LHCN-M2 (cell line): Measurements from ENCODE around the gene ATG7. TPM values are rescaled to one million over a fixed set of nuclear protein-coding genes. Genes with fewer than 3 reads are reported as not detected.
A peak's percentile ranks its signal among the peaks of the same experiment; 100 is the strongest.

Source experiments
- DNase-seq: peaks from one replicate; pipeline ENCODE4 v3.0.0-alpha.2; 2012; ENCODE audit warnings: low read depth
- total RNA-seq: library from RNA; depleted of rRNA; stranded (reverse); fragments of >200 nt; gene quantifications from 2 replicates; pipeline ENCODE4 v1.2.3, GENCODE V29; 2014

The ATG7 gene
- total RNA-seq, 1 experiment from 2014 or later, result 48.1 TPM

- peak; percentile 81 for DNase-seq
Measured at GRCh38 chr3:11290743-11291680, 18.8 kb downstream of the ATG7 start.

DNA sequence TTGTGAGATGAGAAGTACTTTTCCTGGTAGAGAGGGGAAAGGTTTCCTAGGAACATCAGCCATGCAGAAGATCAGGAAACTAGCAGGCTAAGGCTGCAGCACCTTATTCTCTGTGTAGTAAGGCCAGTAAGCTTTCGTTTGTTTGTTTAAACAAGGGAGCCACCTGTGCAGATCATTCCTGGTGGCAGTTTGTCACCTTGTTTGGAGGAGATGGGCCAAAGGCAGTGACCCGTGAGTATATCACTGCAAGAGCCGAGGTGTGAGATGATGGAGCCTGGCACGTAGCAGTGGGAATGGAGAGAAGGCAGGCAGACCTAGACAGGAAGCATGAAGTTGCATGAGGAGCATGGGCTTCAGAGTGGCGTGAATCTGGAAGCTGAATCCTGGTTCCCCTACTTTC, 19.6 kb downstream of the ATG7 start:
- DNase-seq, result no peak

DNA sequence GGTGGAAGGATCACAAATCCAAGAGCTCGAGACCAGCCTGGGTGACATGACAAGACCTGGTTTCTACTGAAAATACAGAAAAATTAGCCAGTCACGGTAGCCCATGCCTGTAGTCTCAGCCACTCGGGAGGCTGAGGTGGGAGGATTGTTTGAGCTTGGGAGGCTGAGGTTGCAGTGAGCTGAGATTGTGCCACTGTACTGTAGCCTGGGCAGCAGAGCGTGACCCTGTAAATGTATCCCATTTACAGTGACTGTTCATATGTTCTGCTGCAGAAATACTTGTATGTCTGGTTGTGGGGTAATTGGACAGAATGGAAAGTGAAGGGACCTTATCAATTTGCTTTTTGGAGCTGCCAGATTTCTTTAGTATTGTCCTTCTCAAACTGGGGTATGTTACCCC, 24.9 kb downstream of the ATG7 start:
- no peak for DNase-seq

DNA sequence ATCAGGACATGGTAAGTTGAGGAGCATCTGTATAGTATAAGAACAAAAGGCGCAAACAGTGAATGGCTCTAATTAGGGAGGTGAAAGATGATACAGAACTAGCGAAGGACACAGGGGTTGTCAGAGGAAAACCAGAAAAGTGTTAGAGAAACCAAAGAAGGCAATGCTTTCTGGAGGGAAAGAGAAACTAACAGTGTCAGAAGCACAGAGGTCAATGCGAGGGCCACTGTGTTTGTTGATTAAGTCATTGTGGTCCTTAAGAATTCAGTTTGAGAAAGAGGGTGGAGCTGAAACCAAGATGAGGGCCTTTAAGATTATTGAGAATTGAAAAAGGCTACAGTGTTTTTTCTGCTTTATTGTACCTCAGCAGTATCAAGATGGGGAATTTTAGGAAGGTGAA, 28.8 kb downstream of the ATG7 start:
- no peak for DNase-seq

DNA sequence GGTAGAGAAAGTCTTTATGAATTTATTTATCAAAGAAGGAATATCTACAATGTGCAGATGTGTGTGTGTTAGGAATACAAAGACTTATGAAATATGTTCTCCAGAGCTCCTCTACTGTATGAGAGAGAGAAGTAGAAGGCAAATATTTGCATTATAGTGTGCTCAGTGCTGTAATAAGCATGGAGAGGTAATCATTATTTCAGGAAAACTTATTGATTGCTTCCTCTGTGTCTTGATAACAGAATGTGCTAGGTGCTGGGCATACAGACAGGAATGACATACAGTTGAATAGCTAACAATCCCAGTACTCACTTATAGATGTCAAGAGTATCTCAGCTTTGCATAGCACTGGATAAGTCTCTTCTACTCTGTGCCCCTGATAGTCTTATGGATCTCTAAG, 30.2 kb downstream of the ATG7 start:
- DNase-seq, result no peak

GRCh38 chr3:11304175-11304574, 32.0 kb downstream of the ATG7 start:
- no peak for DNase-seq

DNA sequence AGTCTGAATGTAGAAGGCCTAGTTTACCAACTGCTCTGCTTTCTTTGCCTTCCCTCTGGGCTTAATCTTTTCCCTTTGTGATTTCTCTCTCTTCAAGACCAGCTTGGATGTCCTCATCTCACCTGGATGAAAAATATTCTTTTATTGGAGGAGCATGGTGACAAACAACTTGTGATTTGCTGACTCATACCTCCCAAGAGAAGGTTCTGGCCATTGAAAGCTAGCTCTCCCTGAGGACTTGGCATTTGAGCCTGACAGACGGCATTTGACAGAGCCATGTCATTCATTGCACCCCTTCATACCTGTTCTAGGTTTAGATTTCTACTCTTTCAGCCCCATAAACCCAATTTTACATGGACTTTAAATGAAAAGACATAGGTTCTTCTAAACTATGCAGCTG, 33.3 kb downstream of the ATG7 start:
- DNase-seq, result peak; percentile 17

GRCh38 chr3:11306817-11307589, 34.8 kb downstream of the ATG7 start:
- peak; percentile 77 for DNase-seq

DNA sequence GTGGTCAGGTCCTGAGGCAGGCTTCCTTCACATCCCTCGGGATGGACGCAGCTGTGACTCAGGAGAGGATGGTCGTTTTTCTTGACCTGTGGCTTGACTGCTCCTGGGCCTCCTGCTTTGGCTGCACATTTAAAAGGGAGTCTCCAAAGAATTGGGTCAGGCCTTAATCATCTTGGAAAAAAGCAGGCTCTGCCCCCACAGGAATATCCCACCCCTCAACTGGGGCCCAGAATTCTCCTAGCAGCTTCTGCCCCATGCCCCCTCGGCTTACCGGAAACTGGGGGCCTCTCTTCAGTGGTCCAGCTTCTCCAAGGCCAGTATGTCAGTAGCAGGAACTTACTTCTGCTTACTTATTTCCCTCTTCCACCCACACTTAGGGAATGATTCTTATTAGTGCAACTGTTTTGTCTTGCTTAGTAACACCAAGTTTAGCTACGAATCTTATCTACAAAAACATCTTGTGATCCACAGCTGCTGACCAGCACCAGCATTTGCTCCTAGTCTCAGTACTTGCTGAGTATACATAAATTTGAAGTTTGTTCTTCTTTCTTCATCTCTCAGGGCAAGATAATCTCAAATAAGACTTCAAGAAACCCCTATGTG, 35.7 kb downstream of the ATG7 start:
- DNase-seq, result no peak

- no peak for DNase-seq
Measured at GRCh38 chr3:11310258-11310657, 38.1 kb downstream of the ATG7 start.

- DNase-seq, result no peak
Measured at GRCh38 chr3:11312166-11312565, 40.0 kb downstream of the ATG7 start.

DNA sequence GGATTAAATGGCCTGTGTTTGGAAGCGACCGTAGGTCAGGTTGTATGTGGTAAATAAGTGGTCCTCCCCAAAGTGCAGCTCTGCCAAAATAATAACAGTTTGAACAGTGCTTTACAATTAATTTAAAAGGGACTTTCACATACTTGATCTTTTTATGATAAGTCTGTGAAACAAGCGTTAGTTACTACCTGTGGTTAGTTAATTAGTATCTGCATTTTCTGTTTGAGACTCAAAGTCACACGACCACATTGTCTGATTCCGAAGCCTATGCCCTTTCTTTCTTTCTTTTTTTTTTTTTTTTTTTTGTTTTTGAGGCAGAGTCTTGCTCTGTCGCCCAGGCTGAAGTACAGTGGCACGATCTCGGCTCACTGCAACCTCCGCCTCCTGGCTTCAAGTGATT, 45.1 kb downstream of the ATG7 start:
- DNase-seq, result no peak

- DNase-seq, result no peak
Measured at GRCh38 chr3:11322931-11323330, 50.7 kb downstream of the ATG7 start.

GRCh38 chr3:11323813-11324212, 51.6 kb downstream of the ATG7 start:
- DNase-seq, result no peak

DNA sequence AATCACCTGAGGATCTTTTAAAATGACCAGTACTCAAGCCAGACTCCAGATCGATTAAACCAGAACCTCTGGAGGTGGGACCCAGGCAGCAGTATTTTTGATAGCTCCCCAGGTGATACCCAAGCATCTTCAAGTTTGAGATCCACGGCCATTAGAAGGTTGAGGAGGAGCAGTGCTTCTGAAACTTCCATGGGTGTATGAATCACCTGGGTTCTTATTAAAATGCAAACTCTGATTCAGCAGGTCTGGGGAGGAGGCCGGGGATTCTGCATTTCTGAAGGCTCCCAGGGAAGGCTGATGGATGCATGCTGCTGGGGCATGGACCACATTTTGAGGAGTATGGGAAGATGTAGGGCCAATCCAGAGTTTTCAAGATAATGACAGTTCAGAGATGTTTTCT, 55.4 kb downstream of the ATG7 start:
- no peak for DNase-seq

DNA sequence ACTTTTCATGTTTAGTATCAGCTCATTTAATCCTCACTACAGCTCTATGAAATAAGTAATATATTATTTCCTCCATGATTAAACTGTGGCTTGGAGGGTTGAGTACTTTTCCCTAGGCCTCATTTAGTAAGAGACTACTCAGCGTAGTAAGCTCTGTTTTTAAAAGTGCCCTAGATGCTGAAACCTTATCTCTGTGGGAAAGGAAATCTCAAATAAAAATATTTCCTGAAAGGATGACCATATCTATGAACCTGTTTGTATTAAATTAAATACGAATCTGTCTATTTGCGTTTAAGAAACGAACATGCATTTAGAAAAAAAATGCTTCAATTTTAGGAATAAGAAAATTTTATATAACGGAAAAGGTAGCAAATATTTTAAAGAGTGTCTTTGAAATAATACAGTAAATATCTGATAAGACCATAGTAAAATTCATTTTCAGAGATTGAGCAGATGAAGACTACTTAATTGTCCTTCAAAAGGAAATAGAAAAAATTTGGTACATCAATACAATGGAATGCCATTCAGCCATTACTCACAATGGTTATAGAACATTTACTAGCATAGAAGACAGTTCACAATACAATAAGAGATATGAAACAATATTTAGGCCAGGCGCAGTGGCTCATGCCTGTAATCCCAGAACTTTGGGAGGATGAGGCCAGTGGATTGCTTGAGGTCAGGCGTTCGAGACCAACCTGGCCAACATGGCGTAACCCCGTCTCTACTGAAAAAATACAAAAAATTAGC, 56.2 kb downstream of the ATG7 start:
- no peak for DNase-seq

DNA sequence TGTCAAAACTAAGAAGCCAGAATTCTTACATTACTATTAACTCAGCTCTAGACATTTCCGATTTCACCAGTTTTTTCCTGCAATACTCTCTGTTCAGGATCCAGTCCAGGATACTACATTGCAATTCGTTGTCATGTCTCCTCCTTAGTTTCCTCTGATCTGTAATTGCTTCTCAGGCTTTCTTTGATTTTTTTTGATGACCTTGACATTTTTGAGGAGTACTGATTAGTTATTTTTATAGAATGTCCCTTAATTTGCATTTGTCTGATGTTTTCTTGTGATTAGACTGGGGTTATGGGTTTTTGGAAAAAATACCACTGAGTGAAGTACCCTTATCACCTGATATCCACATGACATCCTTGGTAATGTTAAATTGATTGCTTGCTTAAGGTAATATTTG, 57.6 kb downstream of the ATG7 start:
- DNase-seq, result no peak

DNA sequence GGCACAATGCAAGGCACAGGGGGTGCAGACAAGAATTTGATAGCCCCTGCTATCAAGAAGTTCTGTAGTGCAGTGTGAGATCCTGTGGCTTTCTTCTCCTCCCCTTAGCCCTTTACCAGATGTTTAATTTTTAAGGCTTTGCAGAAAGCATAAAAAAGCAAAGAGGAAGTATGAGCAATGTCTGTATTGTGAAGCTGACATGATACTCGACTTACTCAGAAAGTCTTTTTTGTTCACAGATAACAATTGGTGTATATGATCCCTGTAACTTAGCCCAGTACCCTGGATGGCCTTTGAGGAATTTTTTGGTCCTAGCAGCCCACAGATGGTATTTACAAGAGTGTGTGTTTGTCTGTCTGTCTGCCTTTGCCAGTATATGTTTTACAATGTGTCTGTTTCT, 58.9 kb downstream of the ATG7 start:
- DNase-seq, result peak; percentile 21

- DNase-seq, result peak; percentile 78
Measured at GRCh38 chr3:11335056-11335608, 62.9 kb downstream of the ATG7 start.

GRCh38 chr3:11339541-11339940, 67.3 kb downstream of the ATG7 start:
- no peak for DNase-seq

DNA sequence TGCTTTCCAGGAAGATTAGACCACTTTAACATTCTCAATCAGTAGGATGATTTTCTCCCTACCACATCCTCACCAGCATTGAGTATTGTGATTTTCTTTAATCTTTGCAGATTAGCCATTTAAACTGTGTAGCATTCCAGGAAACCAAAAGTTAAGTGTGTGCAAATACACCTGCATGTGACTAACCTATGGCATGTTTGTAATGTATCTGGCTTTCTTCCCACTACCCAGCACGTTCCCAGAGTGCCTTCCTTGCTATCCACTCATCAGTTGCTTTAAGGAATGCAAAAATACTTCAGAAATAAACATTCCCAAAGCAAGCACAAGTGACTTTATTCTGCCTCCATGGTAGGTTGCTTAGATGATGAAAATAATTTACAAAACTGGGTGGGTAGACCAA, 74.2 kb downstream of the ATG7 start:
- DNase-seq, result no peak
